Endothelial cell (in vitro differentiated cells): ENCODE measurements around the gene ATL1. TPM values are rescaled to one million over a fixed set of nuclear protein-coding genes. Genes with fewer than 3 reads are reported as not detected.
"Not testable (repeated sequence)": the region's sequence is repeated elsewhere in the genome, so short reads cannot be mapped to it uniquely, and the experiment has no call there.

Experiments used
- DNase-seq: peaks from one replicate; pipeline ENCODE4 v3.0.0; 2021; ENCODE audit warnings: low spot score
- H3K27ac Mint-ChIP-seq: one replicate; pipeline ENCODE4 v1.8.0; 2021; ENCODE audit warnings: mixed read lengths, inconsistent platforms; ENCODE audit not compliant: unreplicated experiment
- H3K27me3 Mint-ChIP-seq: one replicate; pipeline ENCODE4 v1.8.0; 2021; ENCODE audit warnings: mild to moderate bottlenecking, moderate library complexity, mixed read lengths, inconsistent platforms; ENCODE audit not compliant: unreplicated experiment
- H3K36me3 Mint-ChIP-seq: one replicate; pipeline ENCODE4 v1.8.0; 2021; ENCODE audit warnings: mild to moderate bottlenecking, low read depth, mixed read lengths, inconsistent platforms; ENCODE audit not compliant: unreplicated experiment
- H3K4me1 Mint-ChIP-seq: one replicate; pipeline ENCODE4 v1.8.0; 2021; ENCODE audit warnings: mild to moderate bottlenecking, mixed read lengths, inconsistent platforms; ENCODE audit not compliant: unreplicated experiment
- H3K4me3 Mint-ChIP-seq: one replicate; pipeline ENCODE4 v1.8.0; 2021; ENCODE audit warnings: mild to moderate bottlenecking, mixed read lengths, inconsistent platforms; ENCODE audit not compliant: unreplicated experiment
- H3K9me3 Mint-ChIP-seq: one replicate; pipeline ENCODE4 v1.8.0; 2021; ENCODE audit warnings: mixed read lengths, inconsistent platforms; ENCODE audit not compliant: unreplicated experiment
- CTCF ChIP-seq: fragments of 200-600 bp; sonication (generic); IDR thresholded peaks from one replicate; pipeline ENCODE4 v1.5.0; 2021; ENCODE audit warnings: antibody characterized with exemption; ENCODE audit not compliant: unreplicated experiment
- total RNA-seq: library from RNA; stranded (reverse); fragmentation: NEBNext Ultra II Directional; extraction: Animal tissue kit (Norgen Biotek cat#: 25700); gene quantifications from one replicate; pipeline ENCODE4 v1.2.1, GENCODE V29; 2021; ENCODE audit not compliant: unreplicated experiment

Gene ATL1
- total RNA-seq, 1 donor from 2014 or later: 4.7 TPM

GRCh38 chr14:50533806-50534205 lies 26.1 kb upstream of the ATL1 start:
- H3K27me3 Mint-ChIP-seq: peaks cover 6% of the 10 kb centered on the region
- H3K4me3 Mint-ChIP-seq: no peak overlapping the region
- H3K4me1 Mint-ChIP-seq: peaks cover 28% of the 10 kb centered on the region
- DNase-seq: no peak
- peaks cover 20% of the 10 kb centered on the region for H3K36me3 Mint-ChIP-seq
- no peak for TF ChIP-seq CTCF
- peaks cover 7% of the 10 kb centered on the region for H3K9me3 Mint-ChIP-seq
- H3K27ac Mint-ChIP-seq: no peak overlapping the region

DNA sequence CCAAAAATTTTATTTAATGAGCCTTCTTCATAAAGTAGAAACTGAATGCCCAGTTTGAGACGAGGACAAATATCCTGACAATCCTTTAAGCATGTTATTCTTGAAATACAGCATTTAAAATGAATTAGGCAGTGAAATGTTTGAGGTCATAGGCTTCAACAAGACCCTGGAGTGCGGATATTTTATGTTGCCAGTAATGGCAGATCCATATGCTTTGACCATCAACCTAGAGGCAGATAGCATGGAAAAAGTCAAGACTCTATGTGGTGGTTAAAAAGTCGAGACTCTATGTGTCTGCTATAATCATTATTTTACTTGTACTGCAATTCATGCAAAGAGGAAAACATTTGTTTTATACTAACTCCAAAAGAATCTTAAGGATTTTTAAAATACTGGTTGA lies 25.5 kb upstream of the ATL1 start:
- no peak overlapping the region for H3K27ac Mint-ChIP-seq
- DNase-seq: no peak
- peaks cover 6% of the 10 kb centered on the region for H3K27me3 Mint-ChIP-seq
- peaks cover 7% of the 10 kb centered on the region for H3K9me3 Mint-ChIP-seq
- H3K4me3 Mint-ChIP-seq: no peak overlapping the region
- peaks cover 22% of the 10 kb centered on the region for H3K4me1 Mint-ChIP-seq
- H3K36me3 Mint-ChIP-seq: peaks cover 19% of the 10 kb centered on the region
- TF ChIP-seq CTCF: no peak

DNA sequence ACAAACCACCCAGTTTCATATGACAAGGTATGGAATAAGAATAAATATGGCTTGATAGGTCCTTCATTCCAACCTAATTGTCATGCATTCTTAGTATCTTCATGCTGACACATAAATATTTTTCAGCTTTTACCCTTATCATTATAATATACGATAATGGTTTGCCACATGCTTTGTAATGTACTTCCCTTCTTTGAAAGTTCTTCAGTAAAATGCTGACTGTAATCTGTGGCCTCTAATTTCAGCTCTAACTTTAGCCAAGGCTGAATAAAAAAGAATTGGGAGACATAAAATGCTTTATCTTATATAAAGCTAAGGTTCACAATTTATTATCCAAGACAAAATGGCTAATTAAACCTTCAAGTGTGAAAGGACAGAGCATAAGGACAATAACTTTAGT lies 24.9 kb upstream of the ATL1 start:
- Mint-ChIP-seq H3K4me3 (no peak overlapping the region), H3K27me3 (peaks cover 6% of the 10 kb centered on the region), H3K4me1 (peaks cover 16% of the 10 kb centered on the region), H3K27ac (no peak overlapping the region), H3K36me3 (peaks cover 15% of the 10 kb centered on the region), H3K9me3 (peaks cover 7% of the 10 kb centered on the region)
- DNase-seq: no peak
- no peak for TF ChIP-seq CTCF

- H3K9me3 Mint-ChIP-seq, H3K4me3 Mint-ChIP-seq, H3K27me3 Mint-ChIP-seq, H3K27ac Mint-ChIP-seq, H3K4me1 Mint-ChIP-seq, DNase-seq: not testable (repeated sequence)
- peaks cover 13% of the 10 kb centered on the region for H3K36me3 Mint-ChIP-seq
Measured at GRCh38 chr14:50538034-50538433, 21.9 kb upstream of the ATL1 start.

DNA sequence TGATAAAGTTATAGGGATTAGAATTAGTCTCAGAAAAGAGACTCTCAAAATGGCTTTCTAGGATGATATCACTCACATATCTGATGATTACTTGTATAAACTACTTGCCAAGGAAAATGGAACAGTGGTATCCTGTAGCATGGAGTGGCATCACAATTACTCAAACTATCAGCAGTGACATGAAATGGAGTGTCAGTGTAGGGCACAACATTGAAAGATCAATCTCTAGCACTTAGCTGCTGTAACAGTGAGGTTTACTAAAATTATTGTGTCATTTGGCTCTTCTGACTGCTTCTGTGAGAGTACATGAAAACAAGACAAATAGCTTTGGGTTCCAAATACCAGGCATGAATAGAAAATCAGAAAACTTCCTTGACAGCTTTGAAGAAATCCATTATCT lies 20.9 kb upstream of the ATL1 start:
- no peak overlapping the region for H3K4me3 Mint-ChIP-seq

More for the DNA sequence above, 20.9 kb upstream of the ATL1 start:
- DNase-seq: no peak
- Mint-ChIP-seq H3K9me3 (peaks cover 7% of the 10 kb centered on the region), H3K36me3 (peaks cover 12% of the 10 kb centered on the region), H3K4me1 (peaks cover 3% of the 10 kb centered on the region), H3K27ac (no peak overlapping the region), H3K27me3 (no peaks in the 10 kb centered on the region)
- no peak for TF ChIP-seq CTCF
